ENCODE results near the gene PODXL.
"Not testable (repeated sequence)": the region's sequence is repeated elsewhere in the genome, so short reads cannot be mapped to it uniquely, and the experiment has no call there.

Gene PODXL

DNA sequence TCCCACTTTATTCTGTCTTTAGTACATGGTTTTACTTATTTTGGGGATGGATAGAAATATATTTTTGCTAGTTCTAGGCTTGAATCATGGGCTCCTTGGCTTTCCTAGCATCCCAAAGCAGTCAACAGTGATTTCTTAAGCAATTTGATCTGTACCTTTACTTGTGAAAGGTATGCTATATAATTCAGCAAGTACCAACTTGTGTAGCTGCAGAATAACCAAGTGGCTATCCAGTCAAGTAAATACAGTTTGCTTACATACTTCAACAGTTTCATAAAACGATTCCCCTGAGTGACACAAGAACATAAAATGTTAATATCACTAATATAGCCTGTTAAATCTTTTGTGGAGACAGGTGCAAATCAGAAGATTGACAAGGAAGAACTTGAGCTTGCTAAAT lies 67.2 kb downstream of the PODXL start:
- DNase-seq (ENCODE audit: low read depth) = no peak

DNA sequence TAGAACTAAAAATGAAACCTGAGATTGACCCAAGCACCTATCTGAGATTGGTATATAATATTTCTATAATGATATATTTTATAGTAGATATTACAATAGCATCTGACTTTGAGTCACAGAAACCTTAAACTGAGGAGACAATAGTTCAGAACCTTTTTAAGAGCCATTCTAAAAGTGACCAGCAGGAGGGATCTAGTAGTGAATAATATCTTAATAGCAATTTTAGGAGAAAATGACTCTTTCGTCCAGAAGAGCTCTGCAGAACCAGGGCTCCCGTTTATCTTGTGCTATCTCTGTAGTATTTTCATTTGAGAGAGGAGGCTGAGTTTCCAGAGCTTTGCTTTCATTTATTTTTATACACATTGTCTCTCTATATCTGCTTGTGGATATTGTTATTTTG lies 68.1 kb downstream of the PODXL start:
- DNase-seq (ENCODE audit: low read depth) = no peak

DNA sequence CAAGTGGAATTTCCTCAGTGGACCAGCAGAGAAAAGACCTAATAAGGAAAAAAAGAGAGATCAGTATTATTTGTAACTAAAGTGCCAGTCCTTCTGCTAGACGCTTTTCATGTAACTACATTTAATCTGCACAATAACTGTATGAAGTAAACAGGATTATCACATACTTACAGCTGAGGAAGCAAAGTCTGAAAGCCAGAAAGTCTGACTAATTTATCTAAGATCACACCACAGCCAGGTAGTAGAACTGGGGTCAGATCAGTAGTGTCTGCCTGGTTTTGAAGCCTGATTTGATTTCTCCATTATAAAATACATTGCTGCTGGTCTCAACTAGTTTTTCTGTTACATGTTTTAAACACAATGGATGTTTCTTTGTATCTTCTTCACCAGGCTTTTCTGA lies 69.2 kb downstream of the PODXL start:
- no peak for DNase-seq (ENCODE audit: low read depth)

DNA sequence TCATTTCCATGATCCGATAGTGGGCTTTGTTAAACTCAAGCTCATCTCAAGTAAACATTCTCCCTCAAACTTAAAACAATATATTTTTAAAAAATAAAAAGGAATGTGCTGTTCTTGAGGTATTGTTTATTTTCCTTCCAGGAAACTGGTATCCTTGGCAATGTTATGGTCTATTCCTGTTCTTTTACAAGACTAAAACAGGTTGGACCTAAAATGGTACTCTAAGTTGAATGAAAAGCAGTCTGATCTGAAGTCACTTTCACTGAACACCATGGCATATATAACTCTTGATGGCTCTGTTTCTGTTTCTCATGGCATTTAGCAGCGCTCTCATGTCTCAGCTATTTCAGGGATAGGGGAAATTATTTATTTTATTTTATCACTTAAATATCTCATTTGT lies 70.1 kb downstream of the PODXL start:
- no peak for DNase-seq (ENCODE audit: low read depth)

DNA sequence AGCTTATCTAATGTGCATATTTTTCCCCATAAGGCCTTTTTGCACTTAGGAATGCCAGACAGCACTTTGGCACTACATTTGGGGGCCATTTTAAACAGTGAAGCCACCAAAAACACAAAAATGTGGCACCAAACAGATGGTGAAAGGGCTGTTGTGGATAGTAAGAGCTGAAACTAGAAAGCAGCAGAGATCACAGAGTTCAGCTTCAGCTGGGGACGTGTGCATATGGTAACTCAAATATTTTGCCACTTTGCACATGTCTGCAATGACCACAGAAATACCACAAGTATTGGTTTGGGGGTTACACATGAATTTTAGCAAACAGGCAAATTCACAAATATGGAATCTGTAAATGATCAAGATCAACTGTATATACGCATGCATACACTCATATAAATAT lies 72.8 kb downstream of the PODXL start:
- DNase-seq (ENCODE audit: low read depth) = no peak

DNA sequence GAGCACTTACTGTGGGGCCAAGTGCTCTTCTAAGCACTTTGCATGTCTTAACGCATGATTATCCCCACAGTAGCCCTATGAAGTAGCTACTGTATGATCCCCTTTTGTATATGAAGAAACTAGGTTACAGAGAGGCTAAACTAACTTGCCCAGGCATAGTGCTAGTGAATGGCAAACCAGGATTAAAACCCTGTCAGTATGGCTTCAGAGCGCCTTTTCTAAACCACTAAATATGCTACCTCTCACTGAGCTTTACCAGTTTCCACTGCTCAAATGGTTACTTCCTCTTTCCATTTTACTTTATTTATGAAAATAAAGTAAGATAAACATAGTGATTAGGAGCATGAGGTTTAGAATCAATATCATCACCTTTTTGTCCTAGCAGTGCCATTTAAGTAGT lies 73.6 kb downstream of the PODXL start:
- no peak for DNase-seq (ENCODE audit: low read depth)

DNA sequence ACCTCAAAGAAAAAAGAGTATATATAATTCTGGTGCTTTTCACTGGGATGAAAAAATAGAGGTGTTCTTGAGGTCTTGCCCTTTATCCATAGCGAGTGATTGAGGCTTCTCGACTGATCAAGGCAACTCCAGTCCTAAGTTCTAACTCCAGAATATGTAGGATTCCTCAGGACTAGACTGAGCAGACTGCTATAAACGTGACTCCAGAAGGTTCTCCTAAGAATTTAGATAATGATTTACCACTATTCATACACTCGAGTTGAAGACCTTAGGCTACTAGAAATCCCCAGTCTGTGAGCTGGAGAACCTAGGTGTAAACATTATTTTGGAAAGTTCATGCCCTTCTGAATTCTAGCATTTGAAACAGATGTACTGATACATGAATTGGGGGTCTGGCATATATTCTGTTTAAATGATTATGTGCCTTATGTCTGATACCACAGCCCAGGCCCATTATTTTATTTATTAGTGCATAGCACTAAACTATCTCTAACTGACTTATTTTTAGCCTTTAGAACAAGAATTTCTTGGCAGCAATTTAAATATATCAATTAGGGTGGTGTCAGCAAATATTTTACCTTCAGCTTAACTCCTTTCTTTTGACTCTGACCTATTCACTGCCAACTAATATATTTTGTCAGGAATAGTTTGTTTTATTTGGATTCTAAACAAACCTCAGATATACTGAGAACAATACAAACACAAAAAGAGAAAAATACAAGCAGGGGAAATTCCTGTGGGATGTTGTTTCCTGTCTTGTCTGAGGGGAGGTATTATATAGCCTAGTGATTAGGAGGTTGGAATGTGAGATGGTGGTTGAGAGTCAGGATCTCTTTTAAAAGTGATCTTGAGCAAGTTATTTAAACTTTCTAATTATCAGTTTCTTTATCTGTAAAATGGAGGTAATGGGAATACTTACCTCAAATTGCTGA lies 75.8 kb downstream of the PODXL start:
- no peak for DNase-seq (ENCODE audit: low read depth)

- no peak for DNase-seq (ENCODE audit: low read depth)
Observed at GRCh38 chr7:131476740-131477139, 79.7 kb downstream of the PODXL start.

- DNase-seq (ENCODE audit: low read depth) = no peak
Observed at GRCh38 chr7:131471250-131472004, 85.0 kb downstream of the PODXL start.

DNA sequence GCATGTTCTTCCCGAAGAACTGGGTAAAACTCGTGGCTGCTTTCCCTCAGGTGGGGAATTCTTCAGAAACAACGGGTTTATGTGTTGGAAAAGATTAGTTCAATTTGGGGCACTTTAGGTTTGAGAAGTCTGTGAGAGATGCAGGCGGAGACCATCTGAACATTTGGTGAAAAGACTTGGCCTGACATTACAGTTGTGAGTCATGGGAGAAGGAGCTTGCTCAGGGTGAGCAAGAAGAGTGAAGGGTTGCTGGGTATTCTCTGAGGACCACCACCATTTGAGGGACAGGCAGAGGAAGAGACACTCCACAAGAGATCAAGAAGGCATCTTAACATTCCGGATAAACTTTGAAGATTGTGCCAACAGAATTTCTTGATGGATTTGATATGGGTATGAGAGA lies 88.6 kb downstream of the PODXL start:
- DNase-seq (ENCODE audit: low read depth) = no peak

DNA sequence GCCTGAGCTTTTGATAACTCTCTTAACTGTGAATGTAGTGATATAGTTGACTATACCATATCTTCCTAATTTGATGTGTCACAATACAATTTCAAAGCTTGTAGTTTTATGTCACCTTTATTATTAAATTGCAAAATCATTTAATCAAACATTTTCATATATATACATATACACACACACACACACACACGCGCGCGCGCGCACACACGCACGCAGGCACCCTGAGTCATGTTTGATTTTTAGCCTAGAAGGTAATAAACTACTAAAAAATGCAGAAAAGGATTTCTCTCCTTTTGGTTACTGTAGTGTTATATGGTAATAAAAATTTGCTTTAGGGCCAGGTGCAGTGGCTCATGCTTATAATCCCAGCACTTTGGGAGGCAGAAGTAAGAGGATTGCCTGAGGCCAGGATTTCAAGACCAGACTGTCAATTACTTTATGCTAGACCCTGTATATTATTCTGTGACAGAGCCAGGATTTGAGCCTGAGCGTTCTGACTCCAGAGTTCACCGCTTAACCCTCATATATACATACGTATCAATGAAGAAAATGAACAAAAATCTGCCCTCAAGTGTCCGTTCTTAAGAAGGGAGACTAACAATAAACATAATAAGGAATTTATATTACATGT lies 89.6 kb downstream of the PODXL start:
- no peak for DNase-seq (ENCODE audit: low read depth)

DNA sequence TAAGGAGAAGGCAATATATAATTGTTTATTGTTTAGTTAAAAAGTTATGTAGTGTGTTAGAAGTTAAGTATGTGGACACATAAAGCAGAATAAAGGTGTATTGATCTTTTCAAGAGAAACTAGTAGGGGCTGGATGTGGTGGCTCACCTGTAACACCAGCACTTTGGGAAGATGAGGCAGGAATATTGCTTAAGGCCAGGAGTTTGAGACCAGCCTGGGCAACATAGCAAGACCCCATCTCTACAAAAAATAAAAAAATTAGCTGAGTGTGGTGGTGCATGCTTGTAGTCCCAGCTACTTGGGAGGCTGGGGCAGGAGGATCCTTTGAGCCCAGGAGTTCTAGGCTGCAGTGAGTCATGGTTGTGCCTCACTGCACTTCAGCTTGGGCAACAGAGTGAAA lies 93.7 kb downstream of the PODXL start:
- DNase-seq (ENCODE audit: low read depth) = not testable (repeated sequence)

- no peak for DNase-seq (ENCODE audit: low read depth)
Observed at GRCh38 chr7:131462059-131462458, 94.4 kb downstream of the PODXL start.

- DNase-seq (ENCODE audit: low read depth) = no peak
Observed at GRCh38 chr7:131459256-131459655, 97.2 kb downstream of the PODXL start.

DNA sequence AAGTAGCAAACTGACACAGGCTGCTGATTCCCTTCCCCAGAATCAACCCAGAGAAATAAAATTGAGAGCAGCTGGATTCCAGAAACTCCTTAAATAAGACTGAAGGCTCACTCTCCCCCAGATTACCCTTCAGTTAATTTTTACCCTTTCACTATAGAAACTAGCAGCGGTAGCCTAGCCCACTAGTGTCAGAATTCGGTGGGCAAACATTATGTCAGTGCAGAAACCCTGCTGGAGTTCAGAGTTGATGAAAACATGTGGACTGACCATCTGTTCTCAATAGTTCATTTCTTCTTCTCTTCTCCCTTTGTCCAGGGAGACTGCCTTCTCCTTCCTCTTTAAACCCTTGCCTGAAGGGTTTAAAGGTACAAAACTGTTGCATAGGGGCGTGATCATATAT lies 100.1 kb downstream of the PODXL start:
- no peak for DNase-seq (ENCODE audit: low read depth)

GRCh38 chr7:131455546-131455945 lies 100.9 kb downstream of the PODXL start:
- DNase-seq (ENCODE audit: low read depth) = no peak

DNA sequence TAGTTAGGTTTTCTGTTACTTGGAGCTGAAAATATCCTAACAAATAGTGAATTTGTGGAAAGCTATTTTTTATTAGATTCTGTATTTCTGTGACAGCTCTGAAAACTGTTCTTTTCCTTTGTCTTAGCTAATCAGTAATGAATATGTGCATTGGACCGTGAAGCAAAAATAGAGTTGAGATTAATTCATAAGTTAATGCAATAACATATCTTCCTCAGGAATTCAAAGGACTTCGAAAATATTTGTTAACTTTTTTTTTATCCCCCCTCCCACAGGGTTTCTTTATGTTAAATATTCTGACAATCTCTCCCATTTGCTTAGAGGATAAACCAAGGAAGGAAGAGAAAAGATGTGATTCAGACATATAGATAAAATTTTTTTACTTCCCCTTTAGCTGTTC lies 101.4 kb downstream of the PODXL start:
- no peak for DNase-seq (ENCODE audit: low read depth)

DNA sequence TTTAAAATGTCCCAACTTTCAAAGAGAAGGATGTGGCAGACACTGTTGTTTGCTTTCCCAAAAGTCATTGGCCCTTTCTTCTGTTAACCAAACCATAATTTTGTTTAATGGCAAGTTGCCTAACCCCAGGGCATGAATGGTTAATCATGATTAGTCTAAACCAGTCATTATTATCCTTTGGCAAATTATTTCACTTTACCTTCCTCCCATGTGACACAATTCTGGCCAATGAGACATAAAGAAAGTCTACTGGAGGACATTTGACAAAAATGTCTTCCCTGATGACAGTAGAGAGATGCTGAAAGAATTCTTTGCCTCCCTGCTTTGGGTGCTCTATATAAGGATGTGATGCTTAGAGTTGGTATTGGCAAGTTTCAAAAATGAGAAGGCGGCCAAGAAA lies 101.9 kb downstream of the PODXL start:
- DNase-seq (ENCODE audit: low read depth) = no peak

Data from GM04504 (cell line).